ENCODE measurements around the gene INSL3. TPM values are rescaled to one million over a fixed set of nuclear protein-coding genes. Genes with fewer than 3 reads are reported as not detected.

Gene INSL3
- total and polyA plus RNA-seq, 2 of the 13 experiments (the other 11 are each of a cell fraction or from before 2014, with no cell fraction given): 0.30 TPM; not detected in 1

DNA sequence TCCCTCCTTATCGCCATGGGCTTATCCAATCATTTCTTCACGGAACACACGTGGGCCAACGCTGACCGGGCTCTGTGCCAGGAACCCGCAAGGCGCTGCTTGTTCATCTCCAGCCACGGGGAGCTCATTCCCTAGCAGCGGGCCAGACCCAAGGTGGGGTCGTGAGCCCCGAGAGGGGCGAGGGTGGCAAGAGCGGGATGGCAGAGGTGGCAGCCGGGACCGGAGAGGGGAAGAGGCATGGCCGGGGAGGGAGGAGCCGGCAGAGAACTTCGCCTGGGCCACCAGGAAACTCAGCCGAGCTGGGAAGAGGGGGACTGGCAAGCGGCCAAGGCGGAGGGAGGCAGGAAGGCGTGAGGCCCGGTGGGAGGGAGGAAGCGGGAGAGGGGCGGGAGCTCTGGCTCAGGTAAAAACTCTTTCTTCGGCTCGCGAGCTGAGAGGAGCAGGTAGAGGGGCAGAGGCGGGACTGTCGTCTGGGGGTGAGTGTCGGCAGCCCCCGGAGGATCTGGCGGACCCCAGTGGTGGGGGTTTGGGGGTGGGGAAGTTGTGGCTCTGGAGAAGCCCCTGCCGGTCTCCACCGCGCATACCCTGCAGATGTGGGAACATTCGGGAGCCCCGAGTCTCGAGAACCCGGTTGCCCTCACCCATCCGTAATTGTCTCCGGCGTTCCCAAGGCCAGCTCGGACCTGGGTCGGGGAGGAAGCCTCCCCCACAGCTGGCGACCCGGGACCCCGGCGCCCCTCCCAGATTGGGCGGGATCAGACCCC lies 26.4 kb downstream of the INSL3 start, which contains the start of gene B3GNT3 (continued):
- TF ChIP-seq ZNF121 (CRISPR knock-in tag; IDR thresholded peaks at IDR 0.05) (peak; percentile 61; the same call in 1 of the 2 replicates), KMT2A (CRISPR knock-in tag; IDR thresholded peaks at IDR 0.05) (no peak), PAWR (CRISPR knock-in tag; IDR thresholded peaks at IDR 0.05; ENCODE audit: borderline replicate concordance) (no peak), BCL6 (CRISPR knock-in tag; IDR thresholded peaks at IDR 0.05) (no peak), ETV5 (CRISPR knock-in tag; IDR thresholded peaks at IDR 0.05; ENCODE audit: borderline replicate concordance) (peak; percentile 18; the same call in 1 of the 2 replicates), REPIN1 (CRISPR knock-in tag; IDR thresholded peaks at IDR 0.05; ENCODE audit: borderline replicate concordance, low read depth) (peak; percentile 21; the same call in 1 of the 2 replicates), MXD1 (CRISPR knock-in tag; IDR thresholded peaks at IDR 0.05) (peak; percentile 63), FOXO1 (CRISPR knock-in tag; IDR thresholded peaks at IDR 0.05) (no peak; the same call in 1 of the 2 replicates), IKZF1 (IDR thresholded peaks at IDR 0.05) (no peak), ZNF335 (CRISPR knock-in tag; IDR thresholded peaks at IDR 0.05) (no peak), ZNF629 (CRISPR knock-in tag; conservative IDR thresholded peaks at IDR 0.05) (no peak), THAP8 (CRISPR knock-in tag; IDR thresholded peaks at IDR 0.05; ENCODE audit: borderline replicate concordance) (no peak), ZNF557 (CRISPR knock-in tag; IDR thresholded peaks at IDR 0.05) (no peak), RBFOX2 (IDR thresholded peaks at IDR 0.05; ENCODE audit: low read depth, low read length) (peak; percentile 67), ZSCAN31 (CRISPR knock-in tag; IDR thresholded peaks at IDR 0.05; ENCODE audit: low read depth) (no peak), HOXD1 (CRISPR knock-in tag; IDR thresholded peaks at IDR 0.05) (no peak)
- TF ChIP-seq, protein P1, sequence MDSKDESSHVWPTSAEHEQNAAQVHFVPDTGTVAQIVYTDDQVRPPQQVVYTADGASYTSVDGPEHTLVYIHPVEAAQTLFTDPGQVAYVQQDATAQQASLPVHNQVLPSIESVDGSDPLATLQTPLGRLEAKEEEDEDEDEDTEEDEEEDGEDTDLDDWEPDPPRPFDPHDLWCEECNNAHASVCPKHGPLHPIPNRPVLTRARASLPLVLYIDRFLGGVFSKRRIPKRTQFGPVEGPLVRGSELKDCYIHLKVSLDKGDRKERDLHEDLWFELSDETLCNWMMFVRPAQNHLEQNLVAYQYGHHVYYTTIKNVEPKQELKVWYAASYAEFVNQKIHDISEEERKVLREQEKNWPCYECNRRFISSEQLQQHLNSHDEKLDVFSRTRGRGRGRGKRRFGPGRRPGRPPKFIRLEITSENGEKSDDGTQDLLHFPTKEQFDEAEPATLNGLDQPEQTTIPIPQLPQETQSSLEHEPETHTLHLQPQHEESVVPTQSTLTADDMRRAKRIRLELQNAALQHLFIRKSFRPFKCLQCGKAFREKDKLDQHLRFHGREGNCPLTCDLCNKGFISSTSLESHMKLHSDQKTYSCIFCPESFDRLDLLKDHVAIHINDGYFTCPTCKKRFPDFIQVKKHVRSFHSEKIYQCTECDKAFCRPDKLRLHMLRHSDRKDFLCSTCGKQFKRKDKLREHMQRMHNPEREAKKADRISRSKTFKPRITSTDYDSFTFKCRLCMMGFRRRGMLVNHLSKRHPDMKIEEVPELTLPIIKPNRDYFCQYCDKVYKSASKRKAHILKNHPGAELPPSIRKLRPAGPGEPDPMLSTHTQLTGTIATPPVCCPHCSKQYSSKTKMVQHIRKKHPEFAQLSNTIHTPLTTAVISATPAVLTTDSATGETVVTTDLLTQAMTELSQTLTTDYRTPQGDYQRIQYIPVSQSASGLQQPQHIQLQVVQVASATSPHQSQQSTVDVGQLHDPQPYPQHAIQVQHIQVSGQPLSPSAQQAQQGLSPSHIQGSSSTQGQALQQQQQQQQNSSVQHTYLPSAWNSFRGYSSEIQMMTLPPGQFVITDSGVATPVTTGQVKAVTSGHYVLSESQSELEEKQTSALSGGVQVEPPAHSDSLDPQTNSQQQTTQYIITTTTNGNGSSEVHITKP (CRISPR knock-in tag; IDR thresholded peaks at IDR 0.05; ENCODE audit: low read depth): peak; percentile 28; the same call in 1 of the 2 replicates
- TF ChIP-seq, protein P2, sequence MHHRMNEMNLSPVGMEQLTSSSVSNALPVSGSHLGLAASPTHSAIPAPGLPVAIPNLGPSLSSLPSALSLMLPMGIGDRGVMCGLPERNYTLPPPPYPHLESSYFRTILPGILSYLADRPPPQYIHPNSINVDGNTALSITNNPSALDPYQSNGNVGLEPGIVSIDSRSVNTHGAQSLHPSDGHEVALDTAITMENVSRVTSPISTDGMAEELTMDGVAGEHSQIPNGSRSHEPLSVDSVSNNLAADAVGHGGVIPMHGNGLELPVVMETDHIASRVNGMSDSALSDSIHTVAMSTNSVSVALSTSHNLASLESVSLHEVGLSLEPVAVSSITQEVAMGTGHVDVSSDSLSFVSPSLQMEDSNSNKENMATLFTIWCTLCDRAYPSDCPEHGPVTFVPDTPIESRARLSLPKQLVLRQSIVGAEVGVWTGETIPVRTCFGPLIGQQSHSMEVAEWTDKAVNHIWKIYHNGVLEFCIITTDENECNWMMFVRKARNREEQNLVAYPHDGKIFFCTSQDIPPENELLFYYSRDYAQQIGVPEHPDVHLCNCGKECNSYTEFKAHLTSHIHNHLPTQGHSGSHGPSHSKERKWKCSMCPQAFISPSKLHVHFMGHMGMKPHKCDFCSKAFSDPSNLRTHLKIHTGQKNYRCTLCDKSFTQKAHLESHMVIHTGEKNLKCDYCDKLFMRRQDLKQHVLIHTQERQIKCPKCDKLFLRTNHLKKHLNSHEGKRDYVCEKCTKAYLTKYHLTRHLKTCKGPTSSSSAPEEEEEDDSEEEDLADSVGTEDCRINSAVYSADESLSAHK (CRISPR knock-in tag; IDR thresholded peaks at IDR 0.05; ENCODE audit: borderline replicate concordance): no peak
- TF ChIP-seq, protein P3, sequence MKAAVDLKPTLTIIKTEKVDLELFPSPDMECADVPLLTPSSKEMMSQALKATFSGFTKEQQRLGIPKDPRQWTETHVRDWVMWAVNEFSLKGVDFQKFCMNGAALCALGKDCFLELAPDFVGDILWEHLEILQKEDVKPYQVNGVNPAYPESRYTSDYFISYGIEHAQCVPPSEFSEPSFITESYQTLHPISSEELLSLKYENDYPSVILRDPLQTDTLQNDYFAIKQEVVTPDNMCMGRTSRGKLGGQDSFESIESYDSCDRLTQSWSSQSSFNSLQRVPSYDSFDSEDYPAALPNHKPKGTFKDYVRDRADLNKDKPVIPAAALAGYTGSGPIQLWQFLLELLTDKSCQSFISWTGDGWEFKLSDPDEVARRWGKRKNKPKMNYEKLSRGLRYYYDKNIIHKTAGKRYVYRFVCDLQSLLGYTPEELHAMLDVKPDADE (CRISPR knock-in tag; IDR thresholded peaks at IDR 0.05): no peak
